Non-pigmented ciliary epithelial cell (primary cell): ENCODE results near the gene OR1A2.
"Not testable (repeated sequence)": the region's sequence is repeated elsewhere in the genome, so short reads cannot be mapped to it uniquely, and the experiment has no call there.

Experiments
- DNase-seq: peaks from one replicate; pipeline ENCODE4 v3.0.0-alpha.2; 2010; ENCODE audit warnings: low read depth

OR1A2 gene, protein sequence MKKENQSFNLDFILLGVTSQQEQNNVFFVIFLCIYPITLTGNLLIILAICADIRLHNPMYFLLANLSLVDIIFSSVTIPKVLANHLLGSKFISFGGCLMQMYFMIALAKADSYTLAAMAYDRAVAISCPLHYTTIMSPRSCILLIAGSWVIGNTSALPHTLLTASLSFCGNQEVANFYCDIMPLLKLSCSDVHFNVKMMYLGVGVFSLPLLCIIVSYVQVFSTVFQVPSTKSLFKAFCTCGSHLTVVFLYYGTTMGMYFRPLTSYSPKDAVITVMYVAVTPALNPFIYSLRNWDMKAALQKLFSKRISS

DNA sequence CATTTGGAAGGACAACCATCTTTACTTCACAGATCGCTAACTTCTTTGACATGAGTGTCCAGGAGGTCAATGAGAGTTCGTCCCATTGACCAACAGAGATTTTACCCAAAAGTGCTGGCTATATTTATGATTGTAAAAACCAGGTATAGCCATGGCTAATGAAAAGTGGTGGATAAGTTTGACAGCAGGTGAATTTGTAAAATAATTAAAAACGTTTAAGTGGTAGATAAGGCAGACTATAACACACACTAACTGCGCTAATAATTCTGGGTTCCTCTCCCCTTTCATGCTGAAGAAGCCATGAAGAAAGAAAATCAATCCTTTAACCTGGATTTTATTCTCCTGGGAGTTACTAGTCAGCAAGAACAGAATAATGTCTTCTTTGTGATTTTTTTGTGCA lies at the start of gene OR1A2:
OR1A2 (plus strand) TSS at position 301 of the 400 bp plus-strand sequence; CDS start at position 301, 0 bp downstream.
- no peak for DNase-seq

DNA sequence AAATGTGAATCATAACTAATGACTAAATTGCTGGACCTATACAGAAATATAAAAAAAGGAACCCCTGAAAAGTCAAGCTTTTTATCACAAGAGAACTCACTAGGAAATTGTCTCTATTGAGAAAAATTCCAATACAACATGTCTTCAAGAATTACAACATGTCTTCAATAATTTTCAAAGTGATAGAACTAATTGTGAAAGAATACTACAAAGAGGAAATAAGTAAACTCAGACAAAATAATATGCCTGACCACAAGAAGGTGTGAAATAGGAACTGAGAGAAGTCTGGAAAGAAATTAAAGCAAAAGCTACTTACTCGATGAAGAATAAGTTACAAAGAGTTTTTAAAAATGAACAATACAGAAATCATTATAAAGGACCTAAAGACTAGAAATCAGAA lies 40.1 kb upstream of the OR1A2 start:
- no peak for DNase-seq

DNA sequence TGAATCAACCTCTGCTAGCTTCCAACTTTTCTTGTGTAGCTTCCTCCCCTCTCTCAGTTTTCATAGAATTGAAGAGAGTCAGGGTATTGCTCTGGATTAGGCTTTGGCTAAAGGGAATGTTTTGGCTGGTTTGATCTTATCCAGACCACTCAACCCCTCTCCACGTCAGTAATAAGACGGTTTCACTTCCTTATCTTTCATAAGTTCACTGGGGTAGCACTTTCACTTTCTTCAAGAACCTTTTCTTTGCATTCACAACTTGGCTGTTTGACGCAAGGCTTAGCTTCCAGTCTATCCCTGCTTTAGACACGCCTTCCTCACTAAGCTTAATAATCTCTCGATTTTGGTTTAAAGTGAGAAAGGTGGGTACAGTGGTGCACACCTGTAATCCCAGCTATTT lies 29.7 kb upstream of the OR1A2 start:
- DNase-seq = no peak

DNA sequence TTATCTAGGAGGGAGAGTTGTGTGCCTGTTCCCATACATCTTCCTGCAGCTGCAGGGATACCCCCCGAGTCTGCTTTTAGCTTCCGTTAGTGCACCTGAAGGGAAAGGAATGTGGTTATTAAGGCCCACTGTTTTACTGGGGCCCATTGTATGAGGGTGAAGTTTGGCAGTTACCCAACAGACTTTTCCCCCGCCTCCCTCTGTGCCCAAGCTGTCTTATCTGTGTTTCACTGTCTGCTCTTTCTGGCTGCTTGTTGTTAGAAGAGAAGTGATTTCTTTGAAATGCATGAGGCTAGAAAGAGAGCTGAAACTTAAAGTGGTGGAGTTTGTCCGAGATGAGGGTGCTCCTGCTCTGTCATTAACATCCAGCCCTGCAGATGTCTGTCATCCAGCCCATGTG lies 7.4 kb upstream of the OR1A2 start:
- DNase-seq = no peak

DNA sequence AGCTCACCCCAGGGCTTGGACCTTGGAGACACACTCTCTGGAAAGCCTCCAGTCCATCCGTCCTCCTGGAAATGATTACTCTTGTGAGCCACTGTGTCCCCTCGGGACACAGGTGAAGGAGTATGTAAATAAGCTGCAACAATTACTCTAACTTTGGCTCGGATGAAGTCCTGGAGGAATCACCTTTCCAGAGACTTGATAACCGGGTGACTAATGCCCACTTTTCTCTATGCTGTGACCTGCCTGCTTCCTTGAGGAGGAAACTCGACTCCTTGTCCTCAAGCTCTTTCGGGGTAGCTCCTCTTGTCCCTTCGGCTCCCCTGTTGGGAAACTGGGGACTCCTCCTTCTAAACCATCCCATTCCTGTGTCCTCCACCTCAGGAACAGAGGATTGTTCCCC lies 10.0 kb downstream of the OR1A2 start, which contains the start of gene OR1A1:
OR1A1 (plus strand) TSS at position 301 of the 400 bp plus-strand sequence. CDS start 7,954 bp downstream, outside the sequence.
- no peak for DNase-seq

DNA sequence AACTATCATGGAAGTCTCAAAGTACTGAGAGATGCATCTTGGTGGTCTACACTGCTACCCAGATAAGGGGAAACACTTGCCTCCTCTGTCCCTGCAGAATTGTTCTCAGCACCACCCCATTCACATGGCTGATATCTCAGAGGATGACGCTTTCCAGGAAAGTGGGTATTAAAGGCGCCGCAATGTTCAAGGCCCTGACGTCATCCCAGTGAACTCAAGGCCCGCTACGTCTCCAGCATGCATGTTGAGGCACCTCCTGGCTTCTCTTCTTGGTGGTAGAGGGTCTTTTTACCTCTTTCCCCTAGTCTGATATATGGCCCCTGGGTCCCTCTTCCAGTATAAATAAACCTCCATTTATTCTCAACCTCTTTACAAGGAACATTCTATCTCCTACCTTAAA lies 11.2 kb downstream of the OR1A2 start:
- DNase-seq = no peak

DNA sequence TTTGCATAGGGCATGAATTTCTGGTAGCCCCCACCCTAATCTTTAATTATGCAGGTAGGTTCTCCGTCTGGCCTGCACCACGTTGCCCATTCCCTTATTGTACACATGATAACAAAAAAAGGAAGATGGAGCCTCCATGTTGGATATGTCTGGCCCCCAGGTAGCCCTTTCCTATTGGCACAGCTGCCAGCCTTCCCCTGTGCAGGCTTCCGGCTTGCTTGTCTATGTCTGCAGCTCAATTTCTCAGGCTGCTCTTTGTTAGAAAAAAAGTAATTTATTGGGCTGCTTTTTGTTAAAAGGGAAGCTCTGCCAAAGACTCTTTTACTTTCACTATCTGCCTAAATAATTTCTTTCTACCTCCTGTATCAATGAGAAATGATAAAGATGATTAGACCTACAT lies 15.7 kb downstream of the OR1A2 start:
- no peak for DNase-seq

DNA sequence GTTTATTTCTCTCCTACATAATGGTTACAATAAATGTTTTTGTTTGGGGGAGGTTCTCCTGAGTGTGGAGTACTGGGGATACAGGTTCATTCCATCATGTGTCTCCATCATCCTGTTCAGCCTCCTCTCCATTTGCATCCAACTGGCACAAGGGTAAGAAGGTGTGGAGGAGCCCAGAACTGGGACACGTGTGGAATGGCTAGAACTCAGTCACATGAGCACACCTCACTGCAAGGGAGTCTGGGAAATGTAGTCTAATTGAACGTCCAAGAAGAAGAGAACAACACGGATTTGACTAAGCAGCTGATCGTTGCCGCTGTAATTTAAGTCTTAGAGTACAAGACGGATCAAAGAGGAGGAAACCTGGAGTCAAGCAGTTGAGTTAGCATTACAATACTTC lies 16.3 kb downstream of the OR1A2 start:
- DNase-seq = no peak

DNA sequence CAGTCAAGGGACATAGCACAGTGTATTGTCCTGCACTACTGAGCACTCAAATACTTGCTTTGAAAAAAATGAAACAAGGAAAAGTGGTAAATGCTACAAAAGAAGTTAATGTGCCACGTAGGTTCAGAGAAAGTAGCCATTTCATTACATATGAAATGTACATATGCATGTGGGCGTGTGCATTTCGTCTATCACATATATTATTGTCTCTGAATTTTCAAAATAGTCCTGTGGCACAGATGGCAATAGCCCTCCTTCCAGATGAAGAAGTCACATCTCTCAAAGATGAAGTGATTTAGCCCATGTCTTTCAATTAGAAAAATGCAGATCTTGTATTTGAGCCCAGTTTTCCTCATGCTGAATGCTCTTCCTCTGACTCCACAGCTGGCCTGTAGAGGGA lies 22.7 kb downstream of the OR1A2 start:
- not testable (repeated sequence) for DNase-seq

DNA sequence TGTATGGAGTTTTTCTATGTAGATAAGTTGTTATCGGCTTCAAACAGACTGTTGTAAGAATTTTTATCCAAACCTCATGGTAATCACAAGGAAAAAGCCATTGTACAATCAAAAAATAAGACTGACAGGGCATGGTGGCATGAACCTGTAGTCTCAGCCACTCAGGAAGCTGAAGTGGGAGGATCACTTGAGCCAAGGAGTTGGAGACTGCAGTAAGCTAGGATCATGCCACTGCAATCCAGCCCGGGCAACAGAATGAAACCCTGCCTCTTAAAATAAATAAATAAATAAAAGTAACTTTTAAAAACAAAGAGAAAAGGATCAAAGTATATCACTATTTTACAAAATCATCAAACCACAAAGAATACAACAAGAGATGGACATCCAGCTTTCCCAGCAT lies 24.5 kb downstream of the OR1A2 start:
- DNase-seq = no peak

DNA sequence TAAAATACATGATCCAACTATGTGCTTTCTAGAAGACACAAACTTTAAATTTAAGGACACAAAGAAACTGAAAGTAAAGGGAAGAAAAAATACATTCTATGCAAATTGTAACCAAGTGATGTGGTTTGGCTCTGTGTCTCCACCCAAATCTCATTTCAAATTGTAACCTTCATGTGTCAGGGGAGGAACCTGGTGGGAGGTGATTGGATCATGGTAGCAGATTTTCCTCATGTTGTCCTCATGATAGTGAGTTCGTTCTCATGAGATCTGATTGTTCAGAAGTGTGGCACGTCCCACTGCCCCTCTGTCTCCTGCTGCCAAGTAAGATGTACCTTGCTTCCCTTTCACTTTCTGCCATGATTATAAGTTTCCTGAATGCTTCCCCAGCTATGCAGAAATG lies 25.2 kb downstream of the OR1A2 start:
- no peak for DNase-seq

DNA sequence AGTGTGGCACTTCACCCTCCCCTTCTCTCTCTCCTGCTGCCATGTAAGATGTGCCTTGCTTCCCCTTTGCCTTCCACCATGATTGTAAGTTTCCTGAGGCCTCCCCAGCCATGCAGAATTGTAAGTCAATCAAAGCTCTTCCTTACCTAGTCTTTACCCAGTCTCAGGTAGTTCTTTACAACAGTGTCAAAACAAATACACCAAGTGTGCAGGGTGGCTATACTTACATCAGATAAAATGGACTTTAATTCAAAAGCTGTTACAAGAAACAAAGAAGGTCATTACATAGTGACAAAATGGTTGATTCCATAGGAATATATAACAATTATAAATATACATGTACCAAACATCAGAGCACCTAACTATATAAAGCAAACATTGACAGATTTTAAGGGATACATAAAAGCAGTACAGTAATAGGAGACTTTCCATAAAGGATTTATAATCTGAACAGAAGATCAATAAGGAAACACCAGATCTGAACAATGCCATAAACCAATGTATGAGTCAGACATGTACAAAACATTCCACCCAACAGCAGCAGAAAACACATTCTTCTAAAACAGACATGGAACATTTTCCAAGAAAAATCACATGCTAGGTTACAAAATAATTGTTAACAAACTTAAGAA lies 27.5 kb downstream of the OR1A2 start:
- not testable (repeated sequence) for DNase-seq

DNA sequence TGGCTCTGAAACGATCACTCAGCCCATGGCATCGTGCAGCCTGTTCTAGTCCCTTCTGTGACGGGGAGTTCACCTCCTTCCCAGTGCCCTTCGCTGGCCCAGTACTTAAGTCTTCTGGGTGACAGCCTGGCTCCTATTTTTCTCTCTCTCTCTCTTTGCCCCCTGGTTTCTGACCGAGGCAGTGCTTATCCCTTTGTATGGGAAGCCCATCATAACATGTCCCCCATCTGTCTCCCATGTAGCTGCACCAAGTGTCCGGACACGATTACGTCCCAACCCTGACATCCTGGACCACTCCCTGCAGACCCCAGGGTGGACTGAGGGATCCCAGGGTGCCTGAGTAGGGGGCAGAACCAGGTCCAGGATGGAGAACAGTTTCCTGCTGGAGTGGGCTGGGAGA lies 35.0 kb downstream of the OR1A2 start:
- DNase-seq = not testable (repeated sequence)

DNA sequence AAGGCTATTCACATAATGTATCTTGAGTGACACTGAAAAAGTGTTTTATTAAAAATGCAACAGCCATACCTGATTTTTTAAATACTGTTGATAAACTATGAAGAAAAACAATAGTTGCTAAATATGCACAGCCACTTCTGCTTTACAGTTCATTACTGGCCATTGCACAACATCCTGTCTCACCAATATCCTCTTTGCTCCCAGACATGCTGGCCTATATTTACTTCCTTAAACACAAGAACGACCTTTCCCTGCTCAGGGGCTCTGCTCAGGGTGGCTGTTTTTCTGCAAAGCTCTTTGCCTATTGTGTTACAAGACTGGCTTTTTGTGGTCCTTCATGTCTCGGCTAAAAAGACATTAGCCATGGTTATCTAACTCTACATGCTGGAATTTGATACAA lies 41.4 kb downstream of the OR1A2 start:
- DNase-seq = not testable (repeated sequence)

DNA sequence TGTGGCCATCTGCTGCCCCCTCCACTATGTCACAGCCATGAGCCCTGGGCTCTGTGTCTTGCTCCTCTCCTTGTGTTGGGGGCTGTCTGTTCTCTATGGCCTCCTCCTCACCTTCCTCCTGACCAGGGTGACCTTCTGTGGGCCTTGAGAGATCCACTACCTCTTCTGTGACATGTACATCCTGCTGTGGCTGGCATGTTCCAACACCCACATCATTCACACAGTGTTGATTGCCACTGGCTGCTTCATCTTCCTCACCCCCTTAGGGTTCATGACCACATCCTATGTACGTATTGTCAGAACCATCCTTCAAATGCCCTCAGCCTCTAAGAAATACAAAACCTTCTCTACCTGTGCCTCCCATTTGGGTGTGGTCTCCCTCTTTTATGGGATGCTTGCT lies 43.7 kb downstream of the OR1A2 start:
- not testable (repeated sequence) for DNase-seq

DNA sequence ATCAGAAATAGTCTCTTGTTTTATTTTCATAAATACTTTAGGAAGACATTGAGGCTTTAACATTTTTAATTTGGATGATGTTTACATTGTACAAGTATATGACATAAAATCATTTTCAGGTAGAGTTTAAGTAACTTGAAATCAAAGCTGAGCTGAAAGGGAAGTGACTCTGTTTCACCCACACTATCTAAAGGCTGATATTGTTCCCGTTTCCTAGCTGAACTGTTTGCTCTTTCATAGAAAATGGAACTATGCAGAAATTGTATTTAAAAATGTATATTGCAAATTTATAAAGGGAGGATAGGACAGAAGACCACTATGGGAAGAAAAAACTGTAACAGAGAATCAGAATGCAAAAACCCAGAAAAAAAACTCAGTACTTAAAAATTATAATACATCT lies 47.5 kb downstream of the OR1A2 start:
- not testable (repeated sequence) for DNase-seq
